Natural killer cell treated with Interleukin-12 subunit alpha and Interleukin-12 subunit beta and Interleukin-15 and Interleukin-18, amount 100 ng/mL, for 72 hours (primary cell): Measurements from ENCODE around the gene ENPP4. TPM values are rescaled to one million over a fixed set of nuclear protein-coding genes. Genes with fewer than 3 reads are reported as not detected.
"Not testable (repeated sequence)": the region's sequence is repeated elsewhere in the genome, so short reads cannot be mapped to it uniquely, and the experiment has no call there.

Source experiments
- ATAC-seq, 2 donors: fragments of 150-1000 bp; cut with Tn5 transposase in 1 of 2; sonication (Bioruptor Pico), chemical (Tn5 transposase) in 1 of 2; 2 replicates each; pipeline ENCODE4 v1.10.0; 2021
- DNase-seq: peaks from one replicate; pipeline ENCODE4 v3.0.0; 2022; ENCODE audit warnings: low spot score
- H3K27ac Mint-ChIP-seq, 2 donors: 1 replicate in 1 of 2; 2 replicates in 1 of 2; pipeline ENCODE4 v1.8.0; 2022; ENCODE audit warnings: mixed read lengths in 2 of 2, mild to moderate bottlenecking in 1 of 2, moderate library complexity in 1 of 2
- H3K27me3 Mint-ChIP-seq, 2 donors: 1 replicate in 1 of 2; 2 replicates in 1 of 2; pipeline ENCODE4 v1.8.0; 2022; ENCODE audit warnings: mixed read lengths in 2 of 2
- H3K36me3 Mint-ChIP-seq: one replicate; pipeline ENCODE4 v1.8.0; 2022; ENCODE audit warnings: mixed read lengths
- H3K4me1 Mint-ChIP-seq, 2 donors: 1 replicate in 1 of 2; 2 replicates in 1 of 2; pipeline ENCODE4 v1.8.0; 2022; ENCODE audit warnings: low read depth in 2 of 2, mixed read lengths in 2 of 2, mild to moderate bottlenecking in 1 of 2
- H3K4me3 Mint-ChIP-seq: one replicate; pipeline ENCODE4 v1.8.0; 2022; ENCODE audit warnings: mixed read lengths
- H3K9me3 Mint-ChIP-seq: 2 replicates; pipeline ENCODE4 v1.8.0; 2022; ENCODE audit warnings: mixed read lengths
- total RNA-seq, 2 donors: library from RNA; stranded (reverse); gene quantifications; one replicate each; pipeline ENCODE4 v1.2.3, GENCODE V29; 2022

The ENPP4 gene
- total RNA-seq, 2 donors from 2014 or later, result 7.6 to 25.5 TPM

DNA sequence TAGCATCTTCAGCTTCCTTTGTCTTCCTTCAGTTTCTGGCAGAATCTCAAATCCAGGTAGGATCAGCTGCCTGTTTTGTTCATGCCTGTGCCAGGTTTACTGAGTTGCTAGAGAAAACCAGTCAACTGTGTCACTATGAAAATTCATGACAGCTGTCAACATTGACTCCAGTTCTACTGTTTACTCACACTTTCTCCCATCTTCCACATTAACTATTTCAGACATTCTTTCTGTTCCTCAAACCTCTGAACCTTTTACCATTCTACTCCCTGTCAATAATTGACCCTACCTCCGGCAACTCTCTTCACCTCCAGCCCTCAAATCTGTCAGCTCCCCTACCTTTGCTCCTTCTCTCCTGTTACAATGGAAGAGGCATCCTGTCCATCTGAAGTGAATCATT is 8.5 kb downstream of the ENPP4 start:
- H3K9me3 Mint-ChIP-seq, result no peaks in the 10 kb centered on the region
- DNase-seq (no peak), ATAC-seq (no peak)
- H3K27ac Mint-ChIP-seq, result no peak overlapping the region
- no peaks in the 10 kb centered on the region for H3K27me3 Mint-ChIP-seq
- no peak overlapping the region for H3K4me3 Mint-ChIP-seq
- peaks cover 46 to 54% of the 10 kb centered on the region in 2 donors for H3K4me1 Mint-ChIP-seq
- H3K36me3 Mint-ChIP-seq, result peaks cover 6% of the 10 kb centered on the region

- Mint-ChIP-seq H3K27ac (no peak overlapping the region), H3K9me3 (no peaks in the 10 kb centered on the region), H3K4me1 (peaks cover 4 to 8% of the 10 kb centered on the region in 2 donors), H3K4me3 (no peak overlapping the region), H3K36me3 (peaks cover 6% of the 10 kb centered on the region), H3K27me3 (no peaks in the 10 kb centered on the region)
- ATAC-seq, result no peak
- DNase-seq, result no peak
These were observed 14.5 kb downstream of the ENPP4 start for GRCh38 chr6:46144270-46144669.

DNA sequence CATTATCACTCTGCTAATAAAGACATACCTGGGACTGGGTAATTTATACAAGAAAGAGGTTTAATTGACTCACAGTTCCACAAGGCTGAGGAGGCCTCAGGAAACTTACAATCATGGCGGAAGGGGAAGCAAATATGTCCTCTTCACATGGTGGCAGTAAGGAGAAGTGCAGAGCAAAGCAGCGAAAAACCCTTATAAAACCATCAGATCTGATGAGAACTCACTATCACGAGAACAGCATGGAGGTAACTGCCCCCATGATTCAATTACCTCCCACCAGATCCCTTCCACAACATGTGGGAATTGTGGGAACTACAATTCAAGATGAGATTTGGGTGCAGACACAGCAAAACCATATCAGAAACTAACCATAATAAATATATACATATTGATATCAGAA is 19.3 kb downstream of the ENPP4 start:
- not testable (repeated sequence) for H3K4me1 Mint-ChIP-seq, H3K27ac Mint-ChIP-seq, H3K36me3 Mint-ChIP-seq, H3K4me3 Mint-ChIP-seq, H3K9me3 Mint-ChIP-seq, ATAC-seq, H3K27me3 Mint-ChIP-seq, DNase-seq

DNA sequence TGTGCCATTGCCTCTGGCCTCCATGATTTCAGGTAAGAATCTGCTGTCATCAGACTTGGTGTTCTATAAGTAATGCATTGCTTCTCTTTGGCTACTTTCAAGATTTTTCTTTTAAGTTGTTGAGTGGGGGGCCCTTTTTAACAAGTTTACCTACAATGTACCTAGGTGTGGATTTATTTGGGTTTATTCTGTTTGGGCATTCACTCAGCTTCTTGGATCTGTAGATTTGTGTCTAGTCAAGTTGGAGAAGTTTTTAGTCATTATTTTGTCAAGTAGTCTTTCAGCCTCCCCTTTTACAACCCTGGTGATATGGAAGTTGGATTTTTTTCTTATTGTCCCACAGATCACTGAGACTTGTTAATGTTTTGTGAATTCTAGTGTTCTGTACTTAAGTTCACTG is 26.9 kb downstream of the ENPP4 start:
- no peak for DNase-seq
- H3K36me3 Mint-ChIP-seq, result peaks cover 7% of the 10 kb centered on the region
- peaks cover 8 to 10% of the 10 kb centered on the region in 2 donors for H3K4me1 Mint-ChIP-seq
- H3K27me3 Mint-ChIP-seq, result no peaks in the 10 kb centered on the region
- H3K27ac Mint-ChIP-seq, result no peak overlapping the region
- no peaks in the 10 kb centered on the region for H3K9me3 Mint-ChIP-seq
- no peak overlapping the region for H3K4me3 Mint-ChIP-seq
- ATAC-seq, result no peak

- Mint-ChIP-seq H3K27ac (no peak overlapping the region), H3K4me3 (no peak overlapping the region), H3K27me3 (no peaks in the 10 kb centered on the region), H3K36me3 (peaks cover 7% of the 10 kb centered on the region), H3K9me3 (no peaks in the 10 kb centered on the region), H3K4me1 (peaks cover 8 to 10% of the 10 kb centered on the region in 2 donors)
- DNase-seq, result no peak
- no peak for ATAC-seq
These were observed 29.4 kb downstream of the ENPP4 start for GRCh38 chr6:46159229-46159628.

DNA sequence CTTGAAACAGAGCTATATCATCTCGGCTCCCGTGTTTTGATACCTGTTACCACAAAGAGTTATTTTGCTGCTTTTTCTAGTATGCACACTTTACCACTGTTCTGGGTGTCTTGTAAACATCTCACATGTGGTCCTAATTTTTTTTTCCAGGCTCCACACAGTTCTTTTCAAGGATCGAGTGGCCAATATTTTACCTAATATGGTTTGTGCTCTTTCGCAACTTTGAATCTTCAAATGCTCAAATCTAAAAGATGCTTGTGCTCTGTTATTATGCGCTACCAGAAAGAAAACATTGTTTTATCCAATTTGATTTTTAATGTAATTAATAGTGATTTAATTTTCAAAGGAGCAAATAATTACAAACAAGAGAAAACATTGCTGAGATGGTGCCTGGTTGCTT is 30.3 kb downstream of the ENPP4 start:
- peaks cover 7% of the 10 kb centered on the region for H3K36me3 Mint-ChIP-seq
- peaks cover 8% of the 10 kb centered on the region in 2 donors for H3K4me1 Mint-ChIP-seq
- H3K4me3 Mint-ChIP-seq, result no peak overlapping the region
- H3K27me3 Mint-ChIP-seq, result no peaks in the 10 kb centered on the region
- no peak for ATAC-seq
- DNase-seq, result no peak
- no peak overlapping the region for H3K27ac Mint-ChIP-seq
- H3K9me3 Mint-ChIP-seq, result no peaks in the 10 kb centered on the region

DNA sequence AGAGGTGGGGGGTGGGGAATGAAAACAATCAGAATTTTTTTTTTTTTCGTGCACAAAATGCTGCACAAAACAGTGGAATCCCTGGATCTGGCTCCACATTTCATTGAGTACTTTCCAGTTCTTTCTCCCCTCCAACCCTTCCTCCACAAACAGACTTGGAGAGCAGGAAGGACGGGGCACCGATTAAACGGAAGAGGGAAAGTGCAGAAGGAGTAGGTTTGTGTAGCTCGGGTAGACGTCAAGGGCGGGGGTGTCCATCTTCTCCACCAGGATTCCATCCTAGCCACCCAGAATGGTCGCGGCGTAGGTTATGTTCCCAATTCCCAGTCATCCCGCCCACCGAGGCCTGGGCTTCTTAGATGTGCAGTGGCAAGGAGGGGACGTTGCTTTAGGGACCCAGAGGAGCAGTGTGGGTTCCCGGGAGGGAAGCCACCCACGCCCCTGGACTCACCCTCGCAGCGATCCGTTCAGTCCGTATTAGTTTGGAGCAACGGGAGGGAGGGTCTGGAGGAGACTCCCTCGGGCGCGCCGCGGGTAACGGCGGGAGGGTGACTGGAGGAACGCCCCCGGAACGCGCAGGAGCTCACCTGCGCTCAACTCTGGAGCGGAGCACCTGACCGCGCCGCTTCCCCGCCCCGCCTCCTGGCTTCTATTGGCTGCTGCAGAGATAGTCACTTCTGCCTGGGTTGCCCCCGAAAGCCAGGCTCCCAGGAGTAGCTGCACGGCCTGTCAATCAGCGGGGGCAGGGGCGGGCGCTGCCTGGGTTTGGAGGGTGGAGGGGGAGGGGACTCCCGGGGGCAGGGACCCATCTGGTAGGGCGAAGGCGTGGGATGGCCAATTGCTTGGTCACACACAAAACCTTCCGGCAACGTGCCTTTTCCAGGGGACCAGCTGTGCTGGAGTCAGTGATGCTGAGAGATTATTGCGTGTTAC is 40.8 kb downstream of the ENPP4 start, which contains the start of gene ENPP5:
TSS of gene ENPP5 (minus strand) at position 624 of the 933 bp plus-strand sequence. CDS start 2,718 bp downstream, outside the sequence.
- DNase-seq (peak; percentile 87), ATAC-seq (peak; percentile 85 to 94)
- H3K4me3 Mint-ChIP-seq, result peak within 1 kb of the TSS; percentile 88
- H3K27me3 Mint-ChIP-seq, result no peaks in the 10 kb centered on the region
- no peaks in the 10 kb centered on the region for H3K9me3 Mint-ChIP-seq
- peaks cover 31 to 33% of the 10 kb centered on the region in 2 donors for H3K4me1 Mint-ChIP-seq
- peak within 1 kb of the TSS; percentile 3 to 71 for H3K27ac Mint-ChIP-seq
- no peaks in the 10 kb centered on the region for H3K36me3 Mint-ChIP-seq

GRCh38 chr6:46172176-46172575 is 42.4 kb downstream of the ENPP4 start:
- peaks cover 41 to 45% of the 10 kb centered on the region in 2 donors for H3K4me1 Mint-ChIP-seq
- no peaks in the 10 kb centered on the region for H3K27me3 Mint-ChIP-seq
- H3K36me3 Mint-ChIP-seq, result peaks cover 2% of the 10 kb centered on the region
- no peaks in the 10 kb centered on the region for H3K9me3 Mint-ChIP-seq
- ATAC-seq, result no peak
- H3K4me3 Mint-ChIP-seq, result no peak overlapping the region
- H3K27ac Mint-ChIP-seq, result no peak overlapping the region
- DNase-seq, result no peak

- H3K27ac Mint-ChIP-seq, result peak overlapping the region; percentile 87 to 91
- ATAC-seq (peak; percentile 52 to 61), DNase-seq (no peak)
- H3K4me3 Mint-ChIP-seq, result peak overlapping the region; percentile 85
- no peaks in the 10 kb centered on the region for H3K9me3 Mint-ChIP-seq
- H3K36me3 Mint-ChIP-seq, result peaks cover 9% of the 10 kb centered on the region
- peaks cover 0 to 5% of the 10 kb centered on the region in 2 donors for H3K27me3 Mint-ChIP-seq
- peaks cover 47 to 52% of the 10 kb centered on the region in 2 donors for H3K4me1 Mint-ChIP-seq
These were observed 45.1 kb downstream of the ENPP4 start for GRCh38 chr6:46174904-46175303.

DNA sequence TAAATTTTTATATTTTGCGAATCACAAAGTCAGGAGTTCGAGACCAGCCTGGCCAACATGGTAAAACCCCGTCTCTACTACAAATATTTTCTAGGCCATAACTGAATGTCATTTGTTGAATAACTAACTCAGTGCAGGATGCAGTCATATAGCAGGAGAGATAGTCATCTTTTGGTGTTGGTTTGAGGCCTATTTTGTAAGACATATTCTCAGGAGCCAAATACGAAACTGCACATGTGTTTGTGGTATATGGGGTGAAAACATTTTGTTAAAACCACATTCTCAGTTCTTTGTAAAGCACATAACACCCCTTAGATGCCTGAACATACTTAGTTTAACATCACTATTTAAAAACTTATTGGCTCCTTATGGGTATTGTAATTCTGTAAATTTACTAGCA is 45.7 kb downstream of the ENPP4 start:
- DNase-seq (no peak), ATAC-seq (peak; percentile 86 to 90)
- H3K36me3 Mint-ChIP-seq, result peaks cover 9% of the 10 kb centered on the region
- H3K9me3 Mint-ChIP-seq, result no peaks in the 10 kb centered on the region
- peaks cover 0 to 5% of the 10 kb centered on the region in 2 donors for H3K27me3 Mint-ChIP-seq
- H3K27ac Mint-ChIP-seq, result peak overlapping the region; percentile 87 to 91
- H3K4me1 Mint-ChIP-seq, result peaks cover 42 to 46% of the 10 kb centered on the region in 2 donors
- peak overlapping the region; percentile 85 for H3K4me3 Mint-ChIP-seq

- DNase-seq (no peak), ATAC-seq (peak; percentile 18 to 44)
- peaks cover 9% of the 10 kb centered on the region for H3K36me3 Mint-ChIP-seq
- peak overlapping the region; percentile 85 for H3K4me3 Mint-ChIP-seq
- H3K4me1 Mint-ChIP-seq, result peaks cover 39 to 43% of the 10 kb centered on the region in 2 donors
- no peaks in the 10 kb centered on the region for H3K9me3 Mint-ChIP-seq
- H3K27ac Mint-ChIP-seq, result peak overlapping the region; percentile 87 to 91
- H3K27me3 Mint-ChIP-seq, result peaks cover 0 to 5% of the 10 kb centered on the region in 2 donors
These were observed 46.2 kb downstream of the ENPP4 start for GRCh38 chr6:46175976-46176375.

DNA sequence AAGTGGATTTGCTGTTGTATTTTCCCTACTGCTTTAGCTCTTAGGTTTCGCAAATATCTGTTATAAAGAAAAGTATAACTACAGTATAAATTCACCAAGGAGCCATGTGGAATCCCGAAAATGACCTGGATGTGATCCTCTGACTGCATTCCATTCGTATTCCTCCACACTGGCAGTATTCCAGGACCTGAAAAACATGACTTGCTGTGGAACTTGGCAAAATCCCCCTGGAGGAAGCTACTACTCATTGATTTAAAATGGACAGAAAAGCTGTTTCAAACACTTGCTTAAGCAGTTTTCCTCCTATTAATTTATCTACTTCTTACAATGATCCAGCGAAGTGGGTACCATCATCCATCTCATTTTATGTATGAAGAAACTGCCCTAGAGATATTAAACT is 54.3 kb downstream of the ENPP4 start:
- no peak for ATAC-seq
- Mint-ChIP-seq H3K4me1 (no peaks in the 10 kb centered on the region), H3K4me3 (no peak overlapping the region), H3K36me3 (no peaks in the 10 kb centered on the region), H3K9me3 (no peaks in the 10 kb centered on the region), H3K27me3 (peaks cover 12 to 21% of the 10 kb centered on the region in 2 donors), H3K27ac (no peak overlapping the region)
- DNase-seq, result no peak

DNA sequence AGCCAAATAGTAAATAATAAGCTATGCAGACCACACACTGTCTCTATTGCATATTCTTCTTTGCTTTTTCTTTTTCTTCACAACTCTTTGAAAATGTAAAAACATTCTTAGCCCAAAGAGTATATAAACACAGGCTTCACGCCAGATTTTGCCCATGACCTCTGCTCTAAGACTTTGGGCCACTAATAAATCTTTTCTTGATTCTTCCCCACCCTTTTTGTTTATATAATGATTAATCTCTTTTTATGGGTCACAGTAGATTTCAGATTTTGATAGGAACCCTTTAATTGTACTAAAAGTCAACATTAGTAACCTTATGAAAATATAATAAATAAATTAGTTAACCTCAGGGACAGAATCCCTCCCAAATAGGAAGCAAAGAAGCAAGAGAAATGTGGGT is 56.8 kb downstream of the ENPP4 start:
- Mint-ChIP-seq H3K4me1 (no peaks in the 10 kb centered on the region), H3K36me3 (no peaks in the 10 kb centered on the region), H3K4me3 (no peak overlapping the region), H3K9me3 (no peaks in the 10 kb centered on the region), H3K27ac (no peak overlapping the region), H3K27me3 (peaks cover 9 to 21% of the 10 kb centered on the region in 2 donors)
- DNase-seq (no peak), ATAC-seq (no peak)

- H3K27me3 Mint-ChIP-seq, result peaks cover 2 to 8% of the 10 kb centered on the region in 2 donors
- no peak overlapping the region for H3K4me3 Mint-ChIP-seq
- DNase-seq (no peak), ATAC-seq (no peak)
- H3K36me3 Mint-ChIP-seq, result no peaks in the 10 kb centered on the region
- no peak overlapping the region for H3K27ac Mint-ChIP-seq
- H3K4me1 Mint-ChIP-seq, result no peaks in the 10 kb centered on the region
- no peaks in the 10 kb centered on the region for H3K9me3 Mint-ChIP-seq
These were observed 59.9 kb downstream of the ENPP4 start for GRCh38 chr6:46189726-46190125.
